Inflammatory macrophage treated with lipopolysaccharide for 1 hour (primary cell): ENCODE results near the gene KRT7.
"Not testable (repeated sequence)": the region's sequence is repeated elsewhere in the genome, so short reads cannot be mapped to it uniquely, and the experiment has no call there.

ENCODE experiments used
- DNase-seq, 2 donors: peaks; one replicate each; pipeline ENCODE4 v3.0.0-alpha.2; 2020 to 2022

KRT7 gene

DNA sequence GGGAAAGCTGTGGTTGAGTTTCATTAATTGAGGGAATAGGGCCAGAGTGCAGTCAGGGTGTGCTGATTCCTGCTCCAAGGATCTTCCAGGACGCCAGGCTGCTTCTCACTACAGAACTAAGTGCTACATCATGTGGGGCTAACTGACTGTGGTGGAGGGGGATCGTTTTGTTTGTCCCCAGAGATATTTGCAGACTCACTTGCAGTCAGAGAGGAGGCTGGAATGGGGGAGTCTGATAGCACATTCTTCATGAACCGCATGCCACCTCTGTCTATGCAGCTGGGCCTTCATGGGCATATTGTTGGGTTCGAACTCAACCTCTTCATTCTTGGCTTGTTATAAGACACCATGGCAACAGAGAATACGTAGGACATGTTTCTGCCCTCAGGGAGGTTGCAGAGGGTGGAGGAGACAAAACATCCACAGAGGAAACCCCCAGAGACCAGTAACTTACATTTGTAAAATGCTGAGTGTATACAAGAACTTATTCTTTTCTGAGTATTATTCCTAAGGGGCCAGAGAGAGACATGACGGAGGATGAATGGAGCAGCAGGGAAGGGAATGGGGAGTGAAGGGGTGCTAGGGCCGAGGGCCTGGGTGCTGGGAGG is 13.0 kb downstream of the KRT7 start:
- no peak for DNase-seq

DNA sequence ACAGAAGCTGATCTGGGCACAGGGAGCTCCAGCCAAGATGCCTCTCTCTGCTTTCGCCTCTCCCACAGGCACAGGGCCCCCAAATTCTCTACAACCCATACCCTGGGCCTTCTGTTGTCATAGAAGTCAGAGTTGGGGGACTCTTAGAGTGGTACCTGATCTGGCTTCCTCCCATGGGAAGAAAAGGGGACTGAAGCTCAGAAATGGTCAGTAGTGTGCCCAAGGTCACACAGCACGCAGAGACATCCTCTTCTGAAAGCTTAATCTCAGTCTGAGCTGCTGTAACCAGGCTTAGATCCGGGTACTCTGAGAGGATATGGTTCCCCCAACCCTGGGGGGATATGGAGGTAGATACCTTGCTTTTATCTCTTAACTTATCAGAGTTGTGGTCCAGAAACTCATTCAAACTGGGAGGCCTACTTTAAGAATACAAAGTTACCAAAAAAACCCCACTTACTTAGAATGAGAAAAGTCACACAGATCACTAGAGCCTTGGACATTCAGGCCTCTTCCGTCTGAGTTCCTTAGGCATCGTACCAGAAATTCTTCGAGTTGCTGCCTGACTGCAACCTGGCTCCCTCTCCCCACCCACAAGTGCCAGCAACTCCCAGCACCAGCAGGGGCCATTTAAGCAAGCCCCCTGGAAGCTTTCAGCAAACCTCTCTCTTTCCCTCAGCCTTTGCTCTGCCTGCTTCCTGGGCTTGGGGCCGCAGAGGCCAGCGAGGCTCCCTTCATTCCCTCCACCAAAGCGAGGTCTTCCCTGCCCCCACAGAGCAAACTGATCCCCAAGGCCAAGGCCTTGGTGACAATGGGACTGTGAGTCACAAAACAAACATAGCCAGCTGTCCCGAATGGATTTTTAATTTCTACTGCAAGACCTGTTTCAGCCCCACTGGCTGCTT is 13.9 kb downstream of the KRT7 start:
- DNase-seq = no peak

GRCh38 chr12:52247622-52248540 is 14.8 kb downstream of the KRT7 start:
- no peak for DNase-seq

DNA sequence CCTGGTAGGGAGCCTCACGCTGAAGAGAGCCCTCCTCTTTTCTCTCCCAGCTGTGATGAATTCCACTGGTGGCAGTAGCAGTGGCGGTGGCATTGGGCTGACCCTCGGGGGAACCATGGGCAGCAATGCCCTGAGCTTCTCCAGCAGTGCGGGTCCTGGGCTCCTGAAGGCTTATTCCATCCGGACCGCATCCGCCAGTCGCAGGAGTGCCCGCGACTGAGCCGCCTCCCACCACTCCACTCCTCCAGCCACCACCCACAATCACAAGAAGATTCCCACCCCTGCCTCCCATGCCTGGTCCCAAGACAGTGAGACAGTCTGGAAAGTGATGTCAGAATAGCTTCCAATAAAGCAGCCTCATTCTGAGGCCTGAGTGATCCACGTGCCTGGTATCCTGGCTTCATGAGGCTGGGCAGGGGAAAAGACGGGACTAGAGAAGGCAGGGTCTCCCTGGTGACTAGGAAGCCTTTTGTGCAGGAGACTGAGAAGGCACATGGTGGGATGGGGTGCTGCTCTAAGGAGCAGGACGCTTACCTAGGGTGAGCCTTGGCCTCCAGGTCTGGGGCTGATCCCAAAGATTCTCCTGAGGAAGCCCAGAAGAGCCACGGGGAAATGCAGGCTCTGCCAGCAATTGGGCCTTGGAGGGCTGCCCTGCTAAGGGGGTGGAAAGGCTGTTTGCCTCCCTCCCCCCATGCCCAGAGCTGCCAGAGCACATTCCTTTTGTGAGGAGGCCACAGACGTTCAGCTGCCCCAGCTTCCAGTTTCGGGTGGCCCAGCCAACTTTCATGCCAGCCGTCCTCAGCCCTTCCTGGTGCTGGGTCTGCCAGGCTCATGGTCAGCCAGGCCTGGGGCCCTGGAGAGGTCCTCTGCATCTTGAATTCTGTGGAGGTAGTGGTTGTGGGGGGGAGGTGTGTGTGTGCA is 15.8 kb downstream of the KRT7 start:
- no peak for DNase-seq

DNA sequence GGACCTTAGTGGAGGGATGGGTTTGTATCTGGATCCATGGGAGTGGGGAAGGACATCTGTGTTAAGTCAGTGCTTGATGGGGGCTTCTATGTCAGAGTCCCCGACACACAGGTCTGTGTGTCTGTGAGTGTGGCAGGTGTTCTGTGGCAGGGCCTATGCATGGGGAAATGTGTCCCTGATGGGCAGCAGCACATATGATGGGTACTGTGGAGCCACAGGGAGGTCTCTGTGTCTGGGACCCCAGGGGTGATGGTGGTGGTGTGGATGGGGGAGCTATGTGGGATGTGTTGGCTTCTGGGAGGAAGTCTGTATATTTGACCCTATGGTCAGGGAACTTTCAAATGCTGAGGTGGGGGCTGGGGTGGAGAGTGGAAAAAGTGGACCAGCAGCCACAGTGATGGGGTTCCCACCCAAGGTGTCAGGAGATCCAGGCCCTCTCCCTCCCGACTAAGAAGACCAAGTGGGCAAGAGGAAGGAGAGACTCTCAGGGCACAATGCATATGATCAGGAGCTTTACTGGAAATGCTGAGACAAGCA is 16.5 kb downstream of the KRT7 start:
- DNase-seq = no peak

- DNase-seq = no peak
Observed at GRCh38 chr12:52250048-52250990, 17.3 kb downstream of the KRT7 start.

DNA sequence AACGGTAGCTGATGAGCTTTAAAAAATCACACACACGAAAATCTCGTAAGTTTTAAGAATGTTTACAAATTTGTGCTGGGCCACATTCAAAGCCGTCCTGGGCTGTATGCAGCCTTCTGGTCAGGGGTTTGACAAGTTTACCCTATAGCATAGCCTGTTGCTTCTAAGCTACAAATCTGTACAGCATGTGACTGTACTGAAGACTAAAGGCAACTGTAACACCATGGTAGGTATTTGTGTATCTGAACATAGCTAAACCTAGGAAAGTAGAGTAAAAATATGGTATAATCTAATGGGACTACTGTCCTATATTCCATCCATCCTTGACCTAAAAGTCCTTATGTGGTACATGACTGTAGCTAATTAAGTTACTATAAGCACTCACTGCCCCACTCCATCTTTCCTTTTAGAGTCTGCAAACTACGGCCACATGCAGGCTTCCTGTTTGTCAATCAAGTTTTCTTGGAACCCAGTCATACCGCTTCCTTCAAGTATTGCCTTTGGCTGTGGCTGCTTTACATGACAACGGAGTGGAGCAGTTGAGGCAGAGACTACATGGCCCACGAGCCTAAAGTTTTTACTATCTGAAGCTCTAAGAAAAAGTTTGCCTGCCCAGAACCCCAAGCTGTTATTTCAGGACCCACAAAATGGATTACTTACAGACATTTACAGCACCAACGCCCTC is 18.5 kb downstream of the KRT7 start:
- DNase-seq = peak in 1 of 2 donors; percentile 39

- not testable (repeated sequence) for DNase-seq
Observed at GRCh38 chr12:52252175-52252615, 19.2 kb downstream of the KRT7 start.

DNA sequence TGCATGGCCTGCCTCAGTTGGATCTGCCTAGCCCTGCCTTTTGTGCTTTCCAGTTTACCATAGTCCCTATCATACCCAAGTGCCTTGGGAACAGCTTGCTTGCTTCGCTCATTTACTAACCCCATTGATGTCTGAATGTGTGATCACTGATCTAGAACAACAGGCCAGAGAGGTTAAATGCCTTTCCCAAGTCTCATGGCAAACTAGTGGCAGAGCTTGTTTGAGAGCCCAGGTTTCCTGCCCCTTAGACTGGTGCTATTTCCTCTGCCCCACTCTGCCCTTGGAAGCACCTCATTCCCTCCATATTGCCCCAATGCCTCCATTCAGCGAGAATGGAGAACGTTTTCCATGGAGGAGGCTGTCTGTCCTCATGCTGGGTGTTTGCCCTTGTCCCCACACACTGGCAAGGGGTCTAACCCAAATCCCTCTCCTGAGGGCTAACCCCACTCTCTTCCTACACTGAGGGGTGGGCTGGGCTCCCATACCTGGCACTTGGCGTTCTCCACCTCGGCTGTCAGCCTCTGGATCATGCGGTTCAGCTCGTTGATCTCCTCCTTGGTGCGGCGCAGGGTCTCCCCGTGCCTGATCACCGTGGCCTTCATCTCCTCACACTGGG is 19.8 kb downstream of the KRT7 start:
- DNase-seq = no peak

DNA sequence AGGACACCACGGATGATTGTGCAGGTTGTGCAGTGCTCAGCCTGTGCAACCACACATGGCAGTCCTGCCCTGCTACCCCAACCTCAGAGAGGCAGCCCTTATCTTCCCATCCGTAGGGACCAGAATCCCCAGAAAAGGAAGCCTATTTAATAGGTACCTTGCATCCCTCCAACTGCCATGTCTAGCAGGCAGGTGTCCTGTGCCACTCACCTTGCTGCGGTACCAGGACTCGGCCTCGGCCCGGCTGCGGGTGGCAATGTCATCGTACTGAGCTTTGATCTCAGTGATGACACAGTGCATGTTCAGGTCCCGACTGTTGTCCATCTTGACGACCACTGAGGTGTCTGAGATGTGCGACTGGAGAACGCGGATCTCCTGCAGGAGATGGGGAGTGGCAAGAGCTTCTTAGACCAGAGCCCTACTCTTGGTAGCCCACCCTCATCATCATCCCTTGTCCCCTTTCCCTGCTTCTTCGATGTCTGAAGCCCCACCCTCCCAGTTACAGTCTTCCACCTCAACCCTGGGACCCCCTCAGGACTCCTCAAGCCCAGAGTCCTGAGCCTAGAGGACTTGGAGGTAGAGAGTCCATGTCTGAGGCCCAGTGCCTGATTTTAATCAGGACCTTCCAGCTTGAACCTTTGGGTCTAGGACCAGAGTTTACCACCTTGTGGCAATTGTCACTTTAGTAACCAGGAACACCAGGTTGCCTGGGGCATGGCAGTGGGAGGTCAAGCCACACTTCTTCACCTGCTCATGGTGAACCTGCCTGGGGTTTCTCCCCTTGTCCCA is 20.5 kb downstream of the KRT7 start:
- DNase-seq = no peak

GRCh38 chr12:52254180-52254964 is 21.3 kb downstream of the KRT7 start:
- no peak for DNase-seq

DNA sequence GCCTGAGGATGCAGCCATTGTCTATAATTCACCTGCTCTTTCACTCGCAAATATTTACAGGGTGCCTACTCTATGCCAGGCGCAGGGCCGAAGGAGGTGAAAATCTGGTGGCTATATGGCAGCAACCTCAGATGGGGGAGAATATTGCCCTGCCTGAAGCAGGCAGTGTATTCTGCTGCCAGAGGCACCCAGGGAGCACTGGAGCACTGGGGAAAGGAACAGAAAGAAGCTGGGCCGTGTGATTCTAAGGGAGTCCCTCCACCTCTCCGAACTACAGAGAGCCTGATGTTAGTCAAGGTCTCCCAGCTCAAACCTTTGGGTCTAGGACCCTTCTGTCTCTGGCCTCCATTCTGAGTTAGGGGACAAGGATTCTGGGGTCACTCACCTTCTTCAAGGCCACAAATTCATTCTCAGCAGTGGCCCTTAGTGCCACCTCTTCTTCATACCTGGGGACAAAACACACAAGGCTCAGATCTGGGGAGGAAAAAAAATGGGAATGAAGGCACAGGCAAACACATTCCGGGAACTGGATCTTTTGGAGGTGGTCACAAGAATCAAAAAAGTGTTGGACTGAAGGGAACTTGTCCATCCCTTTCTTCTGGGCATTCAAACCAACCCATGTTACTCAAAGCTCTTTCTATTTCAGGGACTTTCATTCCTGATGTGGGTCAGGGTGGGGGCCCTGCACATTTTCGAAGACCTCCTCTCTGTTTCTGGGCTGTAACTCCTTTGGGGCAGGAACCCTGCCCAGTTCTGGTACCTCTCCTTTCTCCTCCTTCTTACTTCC is 22.1 kb downstream of the KRT7 start:
- no peak for DNase-seq

DNA sequence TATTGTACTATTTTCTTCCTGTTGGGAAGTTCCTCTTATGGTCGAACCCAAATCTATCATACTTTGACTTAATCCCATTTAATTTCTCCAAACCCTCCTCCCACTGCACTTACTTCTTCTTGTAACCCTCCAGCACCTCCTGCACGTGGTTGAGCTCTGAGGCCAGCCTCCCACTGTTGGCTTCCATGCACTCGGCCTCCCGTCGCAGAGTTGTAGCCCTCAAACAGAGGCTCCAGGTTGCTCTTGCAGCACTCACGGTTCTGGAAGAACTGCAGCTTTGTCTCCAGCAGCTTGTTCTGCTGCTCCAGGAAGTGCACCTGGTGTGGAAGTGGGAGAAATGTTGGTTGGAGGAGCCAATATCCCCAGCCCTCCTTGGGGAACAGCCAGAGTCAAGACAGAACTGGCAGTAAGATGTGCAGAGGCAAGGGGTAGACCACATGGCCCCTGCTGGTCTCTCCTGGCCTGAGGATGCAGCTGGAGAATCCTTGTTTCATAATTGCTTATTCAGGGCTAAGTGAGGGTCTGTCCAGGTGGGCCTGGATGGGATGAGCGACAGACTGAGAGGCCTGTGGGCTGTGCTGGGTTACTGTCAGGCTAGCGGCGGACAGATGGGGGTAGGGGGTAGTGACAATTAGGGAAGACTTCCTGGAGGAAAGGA is 23.0 kb downstream of the KRT7 start:
- no peak for DNase-seq

- no peak for DNase-seq
Observed at GRCh38 chr12:52256584-52256935, 23.5 kb downstream of the KRT7 start.

- peak in 1 of 2 donors; percentile 18 for DNase-seq
Observed at GRCh38 chr12:52257074-52257551, 24.1 kb downstream of the KRT7 start.

GRCh38 chr12:52257922-52258321 is 24.9 kb downstream of the KRT7 start:
- not testable (repeated sequence) for DNase-seq
